Measurements from ENCODE around the gene PYCARD.
"Not testable (repeated sequence)": the region's sequence is repeated elsewhere in the genome, so short reads cannot be mapped to it uniquely, and the experiment has no call there.

The PYCARD gene

GRCh38 chr16:31214708-31215286 lies 12.2 kb upstream of the PYCARD start:
- no peak for DNase-seq

DNA sequence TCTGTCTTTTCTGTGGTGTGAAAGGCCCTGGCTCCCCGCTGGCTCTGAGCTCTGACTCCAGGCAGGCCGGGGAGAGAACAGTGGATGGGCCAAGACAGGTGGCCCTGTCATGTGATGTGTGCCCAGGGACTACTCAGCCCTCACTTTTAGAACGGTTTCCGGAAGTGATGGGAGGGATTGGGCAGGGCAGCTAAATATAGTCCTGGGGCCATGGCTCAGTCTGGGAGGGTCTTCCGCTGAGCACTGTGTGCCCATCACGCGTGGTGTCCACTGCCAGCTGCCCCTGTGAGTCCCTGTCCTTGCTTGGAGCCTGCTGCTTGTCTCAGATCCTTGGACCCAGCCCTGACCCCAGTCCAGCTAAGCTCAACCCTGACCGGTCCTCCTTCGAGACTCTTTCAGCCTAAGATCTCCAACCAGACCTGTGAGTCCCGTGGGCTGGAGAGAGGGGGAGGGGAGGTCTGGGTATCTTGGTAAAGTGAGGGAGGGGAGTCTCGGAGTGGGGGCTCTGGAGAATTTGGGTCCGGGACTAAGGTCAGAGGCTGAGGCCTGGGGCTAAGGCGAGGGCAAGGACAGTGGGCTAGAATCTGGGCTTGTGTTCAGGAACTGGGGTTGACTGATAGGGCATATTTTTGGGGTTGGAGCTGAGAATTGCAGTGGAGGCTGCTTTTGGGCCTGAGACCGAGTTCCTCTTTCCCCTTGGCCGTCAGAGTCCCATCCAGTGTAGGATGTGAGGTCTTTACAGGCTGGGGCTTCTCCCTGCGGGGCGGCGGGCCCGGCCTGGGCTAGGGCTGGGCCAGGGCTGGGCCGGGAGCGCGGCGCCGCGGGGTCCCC lies 11.5 kb upstream of the PYCARD start, which contains the start of gene TRIM72:
TSS of gene TRIM72 (plus strand) at position 243 of the 831 bp plus-strand sequence. CDS start 620 bp downstream, outside the sequence.
- DNase-seq, result no peak

- DNase-seq, result no peak
Measured at GRCh38 chr16:31213342-31213741, 10.8 kb upstream of the PYCARD start.

DNA sequence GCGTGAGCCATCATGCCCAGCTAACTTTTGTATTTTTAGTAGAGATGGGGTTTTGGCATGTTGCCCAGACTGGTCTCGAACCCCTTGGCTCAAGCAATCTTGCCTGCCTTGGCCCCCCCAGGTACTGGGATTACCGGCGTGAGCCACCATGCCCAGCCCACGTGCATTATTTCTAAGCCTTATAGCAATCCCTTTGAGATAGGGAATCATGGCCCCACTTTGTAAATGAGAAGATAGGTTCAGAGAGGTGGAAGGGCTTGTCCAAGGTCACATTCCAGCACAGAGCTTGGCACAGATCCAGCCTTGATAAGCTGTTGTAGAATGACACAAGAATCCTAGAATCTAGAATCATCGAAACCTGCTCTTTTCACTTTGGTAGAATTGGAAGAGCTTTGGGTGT lies 4.2 kb upstream of the PYCARD start:
- no peak for DNase-seq

GRCh38 chr16:31204871-31205666 lies 2.5 kb upstream of the PYCARD start:
- no peak for DNase-seq

DNA sequence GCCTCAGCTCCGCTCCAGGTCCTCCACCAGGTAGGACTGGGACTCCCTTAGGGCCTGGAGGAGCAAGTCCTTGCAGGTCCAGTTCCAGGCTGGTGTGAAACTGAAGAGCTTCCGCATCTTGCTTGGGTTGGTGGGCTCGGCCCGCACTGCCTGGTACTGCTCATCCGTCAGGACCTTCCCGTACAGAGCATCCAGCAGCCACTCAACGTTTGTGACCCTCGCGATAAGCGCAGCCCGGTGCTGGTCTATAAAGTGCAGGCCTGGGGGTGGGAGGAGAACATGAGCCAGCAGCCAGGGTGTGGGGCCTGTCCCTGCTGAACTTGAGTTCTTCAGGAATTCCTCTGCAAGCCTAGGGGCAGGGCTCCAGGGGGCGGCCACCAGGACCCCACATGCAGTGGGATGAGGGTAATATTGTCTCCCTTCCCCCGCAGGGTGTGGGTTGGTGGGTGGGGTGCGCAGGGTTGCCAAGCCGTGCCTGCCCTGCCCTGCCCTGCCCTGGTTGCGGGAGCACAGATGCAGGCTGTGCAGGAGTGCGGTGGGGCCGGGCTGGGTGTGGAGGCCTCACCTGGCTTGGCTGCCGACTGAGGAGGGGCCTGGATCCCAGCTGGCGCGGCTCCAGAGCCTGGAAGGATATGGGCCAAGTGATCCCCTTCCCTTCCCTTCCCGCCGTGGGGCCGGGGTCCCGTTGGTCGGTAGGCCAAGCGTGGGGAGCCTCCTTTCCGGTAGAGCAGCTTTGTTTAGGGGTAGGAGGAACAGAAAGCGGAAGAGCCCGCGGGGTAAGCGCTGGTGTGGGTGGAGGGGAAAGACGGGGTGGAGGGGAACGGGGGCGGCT lies 762 bp downstream of the PYCARD start:
- peak; percentile 27 to 45 for DNase-seq

- DNase-seq, result peak in 1 of 2 experiments; percentile 29
Measured at GRCh38 chr16:31200821-31201568, 1.6 kb downstream of the PYCARD start.

- DNase-seq, result not testable (repeated sequence)
Measured at GRCh38 chr16:31200111-31200510, 2.4 kb downstream of the PYCARD start.

DNA sequence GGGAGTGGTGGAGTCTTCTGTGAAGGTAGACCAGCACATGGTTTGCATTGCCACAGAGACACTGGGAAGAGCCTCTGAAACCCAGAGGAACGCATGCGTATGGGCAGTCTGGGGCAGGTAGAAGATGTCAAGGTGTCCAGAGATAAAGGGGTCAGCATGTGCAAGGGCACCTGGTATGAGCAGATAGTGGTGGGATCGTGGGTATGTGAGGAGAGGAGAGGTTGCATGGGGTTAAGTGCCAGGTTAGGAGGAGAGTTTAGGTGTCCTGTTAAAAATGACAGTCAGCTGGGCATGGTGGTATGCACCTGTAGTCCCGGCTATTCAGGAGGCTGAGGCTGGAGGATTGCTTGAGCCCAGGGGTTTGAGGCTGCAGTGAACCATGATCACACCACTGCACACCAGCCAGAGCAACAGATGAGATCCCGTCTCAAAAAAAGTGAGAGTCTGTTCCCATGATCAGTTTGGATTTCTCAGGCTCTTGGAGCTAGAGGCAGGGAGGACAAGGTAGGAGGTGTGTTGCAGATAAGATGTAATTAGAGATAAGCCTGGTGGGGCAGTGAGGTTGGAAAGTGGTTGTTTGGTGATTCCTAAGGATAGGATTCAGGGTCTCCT lies 3.0 kb downstream of the PYCARD start:
- no peak for DNase-seq

- no peak for DNase-seq
Measured at GRCh38 chr16:31198207-31198882, 4.2 kb downstream of the PYCARD start.

DNA sequence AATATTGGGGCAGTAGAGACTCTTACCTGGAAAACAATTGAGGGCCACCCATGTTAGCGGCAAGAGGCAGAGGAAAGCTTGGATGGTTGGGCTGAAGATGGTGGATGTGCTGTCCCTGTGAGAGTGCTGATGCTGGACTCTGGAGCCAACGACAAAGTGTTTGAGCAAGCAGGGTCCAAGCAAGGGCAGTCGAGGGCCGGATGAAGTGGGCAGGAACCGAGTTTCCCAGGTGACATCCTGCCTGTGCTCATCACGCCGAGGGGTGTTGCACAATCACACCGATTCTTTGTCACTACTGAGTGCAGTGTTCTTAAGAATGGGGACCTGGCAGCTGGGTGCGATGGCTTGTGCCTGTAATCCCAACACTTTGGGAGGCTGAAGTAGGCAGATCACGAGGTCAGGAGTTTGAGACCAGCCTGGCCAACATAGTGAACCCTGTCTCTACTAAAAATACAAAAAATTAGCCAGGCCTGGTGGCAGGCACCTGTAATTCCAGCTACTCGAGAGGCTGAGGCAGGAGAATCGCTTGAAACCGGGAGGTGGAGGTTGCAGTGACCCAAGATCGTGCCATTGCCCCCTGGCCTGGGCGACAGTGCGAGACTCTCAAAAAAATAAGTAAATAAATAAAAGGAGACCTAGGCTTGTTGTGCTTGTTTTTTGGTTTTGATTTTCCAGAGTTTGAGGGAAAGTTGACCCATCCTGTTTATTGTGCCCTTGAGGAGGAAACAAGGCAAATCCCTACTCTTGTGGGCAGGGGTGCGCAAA lies 6.1 kb downstream of the PYCARD start:
- DNase-seq, result no peak

GRCh38 chr16:31195861-31196260 lies 6.7 kb downstream of the PYCARD start:
- not testable (repeated sequence) for DNase-seq

DNA sequence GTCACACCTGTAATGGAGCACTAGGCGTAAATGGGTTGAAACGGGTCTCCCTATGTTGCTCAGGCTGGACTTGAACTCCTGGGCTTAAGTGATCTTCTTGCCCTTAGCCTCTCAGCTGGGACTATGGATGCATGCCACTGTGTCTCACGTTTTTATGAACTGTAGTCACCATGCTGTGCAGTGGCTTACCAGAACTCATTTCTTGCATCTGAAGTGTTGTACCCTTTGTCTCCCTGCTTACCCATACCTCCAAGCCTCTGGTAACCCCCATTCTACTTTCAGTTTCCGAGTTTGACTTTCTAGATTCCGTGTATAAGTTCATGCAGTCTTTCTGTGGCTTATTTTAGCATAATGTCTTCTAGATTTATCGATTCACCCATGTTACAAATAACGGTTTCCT lies 7.7 kb downstream of the PYCARD start:
- DNase-seq, result no peak

- DNase-seq, result no peak
Measured at GRCh38 chr16:31193874-31194273, 8.7 kb downstream of the PYCARD start.

DNA sequence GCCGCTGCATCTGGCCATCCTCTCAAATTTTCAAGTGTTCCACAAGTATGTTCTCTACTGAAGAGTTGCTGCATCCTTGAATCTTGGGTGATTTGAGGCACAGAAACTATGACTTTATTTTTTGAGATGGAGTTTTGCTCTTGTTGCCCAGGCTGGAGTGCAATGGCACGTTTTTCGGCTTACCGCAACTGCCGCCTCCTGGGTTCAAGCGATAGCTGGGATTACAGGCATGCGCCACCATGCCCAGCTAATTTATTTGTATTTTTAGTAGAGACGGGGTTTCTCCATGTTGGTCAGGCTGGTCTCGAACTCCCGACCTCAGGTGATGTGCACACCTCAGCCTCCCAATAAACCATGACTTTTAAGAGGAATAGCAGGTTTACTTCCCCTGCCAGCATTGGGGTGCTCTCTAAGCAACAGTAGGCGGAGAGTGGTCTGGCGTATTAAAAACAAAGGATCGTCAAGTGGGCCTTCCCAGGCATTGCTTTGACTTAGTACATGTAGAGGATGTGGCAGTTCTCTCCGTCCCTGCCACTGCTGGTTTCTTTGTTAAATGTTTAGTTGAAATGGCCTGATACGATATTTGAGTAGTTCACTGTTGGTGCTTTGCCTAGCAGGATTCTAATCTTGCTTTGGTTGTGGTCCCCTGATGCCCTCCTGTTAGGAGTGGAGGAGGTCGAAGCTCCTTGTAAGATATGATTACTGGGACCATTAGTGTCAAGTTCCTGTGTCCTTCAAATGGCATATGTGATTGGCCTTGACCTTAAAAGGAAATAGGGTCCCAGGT lies 9.5 kb downstream of the PYCARD start:
- no peak for DNase-seq

DNA sequence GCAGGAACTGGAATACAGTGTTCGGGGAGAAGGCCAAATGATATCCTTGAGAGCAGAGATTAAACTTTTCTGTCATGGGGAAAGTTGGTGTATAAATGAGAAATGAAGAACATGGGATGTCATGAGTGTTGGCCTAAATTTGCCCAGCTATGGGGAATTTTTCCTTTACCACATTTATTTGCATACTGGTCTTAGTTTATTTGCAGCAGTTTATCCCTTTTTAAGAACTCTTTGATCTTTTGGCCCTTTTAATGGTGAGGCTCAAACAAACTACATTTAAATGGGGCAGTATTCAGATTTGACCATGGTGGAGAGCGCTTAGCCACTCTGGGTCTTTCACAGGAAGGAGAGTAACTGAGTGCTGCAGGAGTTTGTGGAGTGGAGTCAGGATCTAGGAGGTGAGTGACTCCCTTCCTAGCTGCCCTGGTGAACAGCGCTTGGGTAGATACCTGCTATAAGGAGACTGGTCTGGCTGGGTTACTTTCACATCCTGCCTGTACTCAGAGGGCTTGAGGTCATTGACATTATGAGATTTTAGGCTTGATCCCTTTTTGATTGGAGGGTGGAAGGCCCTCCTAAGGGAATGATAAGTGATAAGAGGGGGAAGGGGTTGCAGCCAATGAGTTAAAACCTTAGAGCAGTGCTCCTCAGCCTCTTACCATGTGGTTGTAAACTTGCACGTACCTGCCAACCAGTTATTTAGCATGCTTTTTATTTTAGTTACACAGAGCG lies 10.7 kb downstream of the PYCARD start:
- DNase-seq, result no peak

DNA sequence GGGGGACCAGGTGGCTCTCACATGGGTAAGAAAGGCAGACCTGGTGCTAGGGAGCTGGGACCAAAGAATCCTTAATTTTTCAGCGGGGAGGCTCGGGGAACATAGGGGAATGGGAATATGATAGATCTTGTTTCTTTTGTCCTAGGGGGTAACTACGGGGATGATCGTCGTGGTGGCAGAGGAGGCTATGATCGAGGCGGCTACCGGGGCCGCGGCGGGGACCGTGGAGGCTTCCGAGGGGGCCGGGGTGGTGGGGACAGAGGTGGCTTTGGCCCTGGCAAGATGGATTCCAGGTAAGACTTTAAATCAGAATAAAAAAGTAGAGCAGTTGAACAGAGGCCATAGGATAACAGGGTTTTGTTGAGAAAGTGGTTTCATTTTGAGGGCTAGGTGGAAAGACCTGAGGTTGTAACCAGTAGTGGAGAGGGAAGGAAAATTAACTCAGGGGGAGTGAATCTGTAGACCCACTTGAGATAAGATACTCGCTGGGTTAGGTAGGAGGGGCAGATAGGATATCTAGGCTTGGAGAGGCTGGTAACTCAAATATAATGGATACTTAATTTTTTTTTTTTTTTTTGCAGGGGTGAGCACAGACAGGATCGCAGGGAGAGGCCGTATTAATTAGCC lies 11.6 kb downstream of the PYCARD start:
- no peak for DNase-seq

GRCh38 chr16:31190061-31190460 lies 12.5 kb downstream of the PYCARD start:
- no peak for DNase-seq

Measured in stimulated activated CD4-positive, alpha-beta T cell treated with anti-CD3 and anti-CD28 coated beads, Interleukin-4, amount 100 ng/mL, for 4 hours (primary cell).